WTC11 (cell line): Measurements from ENCODE around the gene LIMA1. TPM values are rescaled to one million over a fixed set of nuclear protein-coding genes. Genes with fewer than 3 reads are reported as not detected.

Source experiments
- ATAC-seq: fragments of 200-7000 bp; cut with Tn5 transposase; 2 replicates; pipeline ENCODE4 v1.10.0; 2021; ENCODE audit warnings: mild to moderate bottlenecking, moderate library complexity
- CTCF ChIA-PET: fragments of 300-600 bp; sonication (Branson Sonifier 250); formaldehyde crosslinking; loops from one replicate; lab custom pipeline; 2021; ENCODE audit warnings: antibody characterized with exemption; lab: Charles Lee
- POLR2A ChIA-PET: fragments of 350-600 bp; sonication (Branson Sonifier 250); formaldehyde crosslinking; loops from one replicate; lab custom pipeline; 2021; ENCODE audit warnings: antibody characterized with exemption; lab: Charles Lee
- DNase-seq: peaks from one replicate; pipeline ENCODE4 v3.0.0; 2021; ENCODE audit warnings: low spot score
- H3K27ac Mint-ChIP-seq: 2 replicates; pipeline ENCODE4 v1.8.0; 2021; ENCODE audit warnings: mixed read lengths
- H3K27me3 Mint-ChIP-seq: 2 replicates; pipeline ENCODE4 v1.8.0; 2021; ENCODE audit warnings: low read depth, mild to moderate bottlenecking, moderate library complexity, mixed read lengths
- H3K36me3 Mint-ChIP-seq: 2 replicates; pipeline ENCODE4 v1.8.0; 2021; ENCODE audit warnings: mixed read lengths
- H3K4me1 Mint-ChIP-seq: 2 replicates; pipeline ENCODE4 v1.8.0; 2022; ENCODE audit warnings: mixed read lengths
- H3K4me3 Mint-ChIP-seq: 2 replicates; pipeline ENCODE4 v1.8.0; 2021; ENCODE audit warnings: mild to moderate bottlenecking, moderate library complexity, mixed read lengths
- H3K9me3 Mint-ChIP-seq: 2 replicates; pipeline ENCODE4 v1.8.0; 2021; ENCODE audit warnings: mixed read lengths
- EMX1 ChIP-seq: fragments of 250-450 bp; sonication (Bioruptor Pico); IDR thresholded peaks from 2 replicates; pipeline ENCODE4 v1.8.0; 2021; ENCODE audit warnings: mild to moderate bottlenecking
- ERG ChIP-seq: fragments of 250-450 bp; sonication (Bioruptor Pico); IDR thresholded peaks from 2 replicates; pipeline ENCODE4 v1.8.0; 2021; ENCODE audit warnings: mild to moderate bottlenecking
- ETV6 ChIP-seq: sonication (generic); formaldehyde crosslinking; IDR thresholded peaks from 2 replicates; pipeline ENCODE4 v1.8.1; 2022; ENCODE audit warnings: mild to moderate bottlenecking, missing genetic modification reagents
- JAZF1 ChIP-seq: fragments of 250-450 bp; sonication (Bioruptor Pico); IDR thresholded peaks from 2 replicates; pipeline ENCODE4 v1.9.0; 2021; ENCODE audit warnings: moderate library complexity, mild to moderate bottlenecking, inconsistent platforms
- NFATC4 ChIP-seq: fragments of 250-450 bp; sonication (Bioruptor Pico); IDR thresholded peaks from 2 replicates; pipeline ENCODE4 v1.9.0; 2021; ENCODE audit warnings: mild to moderate bottlenecking
- NFE2L1 ChIP-seq: sonication (generic); formaldehyde crosslinking; IDR thresholded peaks from 2 replicates; pipeline ENCODE4 v1.8.1; 2023; ENCODE audit warnings: missing genetic modification reagents
- NR1H2 ChIP-seq: sonication (generic); formaldehyde crosslinking; IDR thresholded peaks from 2 replicates; pipeline ENCODE4 v1.9.0; 2021; ENCODE audit warnings: mild to moderate bottlenecking, moderate library complexity, missing genetic modification reagents
- SMAD3 ChIP-seq: sonication (generic); formaldehyde crosslinking; IDR thresholded peaks from 2 replicates; pipeline ENCODE4 v1.8.0; 2022; ENCODE audit warnings: missing genetic modification reagents, mild to moderate bottlenecking, borderline replicate concordance
- SP1 ChIP-seq: sonication (generic); formaldehyde crosslinking; conservative IDR thresholded peaks from 2 replicates; pipeline ENCODE4 v1.8.1; 2022; ENCODE audit warnings: missing genetic modification reagents
- STAT6 ChIP-seq: sonication (generic); formaldehyde crosslinking; conservative IDR thresholded peaks from 2 replicates; pipeline ENCODE4 v1.8.1; 2023; ENCODE audit warnings: mild to moderate bottlenecking, low read depth, missing genetic modification reagents, moderate library complexity
- TEAD1 ChIP-seq: sonication (generic); formaldehyde crosslinking; IDR thresholded peaks from 2 replicates; pipeline ENCODE4 v1.8.0; 2022; ENCODE audit warnings: mild to moderate bottlenecking, missing genetic modification reagents
- TEAD4 ChIP-seq: sonication (generic); formaldehyde crosslinking; IDR thresholded peaks from 2 replicates; pipeline ENCODE4 v1.8.0; 2022; ENCODE audit warnings: mild to moderate bottlenecking, missing genetic modification reagents
- USF2 ChIP-seq: sonication (generic); formaldehyde crosslinking; IDR thresholded peaks from 2 replicates; pipeline ENCODE4 v1.8.1; 2023; ENCODE audit warnings: mild to moderate bottlenecking, missing genetic modification reagents, moderate library complexity
- ZNF396 ChIP-seq: fragments of 250-450 bp; sonication (Bioruptor Pico); IDR thresholded peaks from 2 replicates; pipeline ENCODE4 v1.8.0; 2021; ENCODE audit warnings: mild to moderate bottlenecking, moderate library complexity, borderline replicate concordance
- ZNF671 ChIP-seq: fragments of 250-450 bp; sonication (Bioruptor Pico); IDR thresholded peaks from 2 replicates; pipeline ENCODE4 v1.8.0; 2021; ENCODE audit warnings: mild to moderate bottlenecking
- ZSCAN18 ChIP-seq: fragments of 250-450 bp; sonication (Bioruptor Pico); IDR thresholded peaks from 2 replicates; pipeline ENCODE4 v2.1.2; 2022; ENCODE audit warnings: mild to moderate bottlenecking, moderate library complexity
- total RNA-seq: library from RNA; stranded (reverse); gene quantifications from 3 replicates; pipeline ENCODE4 v1.2.3, GENCODE V29; 2021
- TF ChIP-seq, protein P1 (sequence below): sonication (generic); formaldehyde crosslinking; IDR thresholded peaks from 2 replicates; pipeline ENCODE4 v1.8.1; 2023; ENCODE audit warnings: mild to moderate bottlenecking, missing genetic modification reagents, borderline replicate concordance
- TF ChIP-seq, protein P2 (sequence below): sonication (generic); formaldehyde crosslinking; conservative IDR thresholded peaks from 2 replicates; pipeline ENCODE4 v1.8.1; 2022; ENCODE audit warnings: mild to moderate bottlenecking, missing genetic modification reagents

LIMA1 gene
- total RNA-seq, 1 experiment from 2014 or later: 41.2 TPM

- TF ChIP-seq STAT6 (CRISPR knock-in tag): no peak
- no peak for TF ChIP-seq ZSCAN18 (CRISPR knock-in tag)
- no peak for TF ChIP-seq TEAD1
- no peak for TF ChIP-seq ZNF671 (CRISPR knock-in tag)
- no peak for TF ChIP-seq USF2 (CRISPR knock-in tag)
- no peak for TF ChIP-seq ETV6 (CRISPR knock-in tag)
- TF ChIP-seq, all 79 proteins: peak for 0
Measured at GRCh38 chr12:50207424-50207823, 75.9 kb downstream of the LIMA1 start (continued).

DNA sequence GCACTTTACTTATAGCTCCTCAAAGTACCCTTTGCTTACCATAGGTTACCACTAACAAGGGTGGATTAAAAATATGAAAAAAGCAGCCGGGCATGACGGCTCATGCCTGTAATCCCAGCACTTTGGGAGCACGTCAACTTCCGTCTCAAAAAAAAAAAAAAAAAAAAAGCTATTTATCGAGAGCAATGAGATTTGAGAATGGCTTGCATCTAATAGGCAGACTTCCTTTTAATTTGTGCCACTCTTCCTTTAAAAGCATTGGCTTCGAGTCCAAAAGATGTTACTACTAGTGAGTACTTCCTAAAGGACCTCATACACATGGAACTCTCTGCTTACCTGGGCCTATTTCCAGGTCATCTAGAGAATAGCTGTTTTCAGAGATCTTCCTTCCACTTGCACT is 77.7 kb downstream of the LIMA1 start:
- H3K4me3 Mint-ChIP-seq: no peak overlapping the region
- ChIA-PET POLR2A (interaction anchor here (0.7 kb wide), 1 partner anchor 94 kb away, joined by 8 read pairs; no protein-coding TSS in a partner anchor), CTCF (interaction anchor here (0.6 to 1.0 kb wide), 3 partner anchors 78 to 1209 kb away, joined by 3 to 6 read pairs (median 3); partner anchors contain the start of gene LIMA1)
- H3K27ac Mint-ChIP-seq: peak overlapping the region; percentile 63; the same call in 1 of the 2 replicates
- peaks cover 23% of the 10 kb centered on the region for H3K4me1 Mint-ChIP-seq
- no peaks in the 10 kb centered on the region for H3K27me3 Mint-ChIP-seq
- DNase-seq (no peak), ATAC-seq (no peak)
- H3K36me3 Mint-ChIP-seq: peaks cover 29% of the 10 kb centered on the region
- TF ChIP-seq, protein P1, sequence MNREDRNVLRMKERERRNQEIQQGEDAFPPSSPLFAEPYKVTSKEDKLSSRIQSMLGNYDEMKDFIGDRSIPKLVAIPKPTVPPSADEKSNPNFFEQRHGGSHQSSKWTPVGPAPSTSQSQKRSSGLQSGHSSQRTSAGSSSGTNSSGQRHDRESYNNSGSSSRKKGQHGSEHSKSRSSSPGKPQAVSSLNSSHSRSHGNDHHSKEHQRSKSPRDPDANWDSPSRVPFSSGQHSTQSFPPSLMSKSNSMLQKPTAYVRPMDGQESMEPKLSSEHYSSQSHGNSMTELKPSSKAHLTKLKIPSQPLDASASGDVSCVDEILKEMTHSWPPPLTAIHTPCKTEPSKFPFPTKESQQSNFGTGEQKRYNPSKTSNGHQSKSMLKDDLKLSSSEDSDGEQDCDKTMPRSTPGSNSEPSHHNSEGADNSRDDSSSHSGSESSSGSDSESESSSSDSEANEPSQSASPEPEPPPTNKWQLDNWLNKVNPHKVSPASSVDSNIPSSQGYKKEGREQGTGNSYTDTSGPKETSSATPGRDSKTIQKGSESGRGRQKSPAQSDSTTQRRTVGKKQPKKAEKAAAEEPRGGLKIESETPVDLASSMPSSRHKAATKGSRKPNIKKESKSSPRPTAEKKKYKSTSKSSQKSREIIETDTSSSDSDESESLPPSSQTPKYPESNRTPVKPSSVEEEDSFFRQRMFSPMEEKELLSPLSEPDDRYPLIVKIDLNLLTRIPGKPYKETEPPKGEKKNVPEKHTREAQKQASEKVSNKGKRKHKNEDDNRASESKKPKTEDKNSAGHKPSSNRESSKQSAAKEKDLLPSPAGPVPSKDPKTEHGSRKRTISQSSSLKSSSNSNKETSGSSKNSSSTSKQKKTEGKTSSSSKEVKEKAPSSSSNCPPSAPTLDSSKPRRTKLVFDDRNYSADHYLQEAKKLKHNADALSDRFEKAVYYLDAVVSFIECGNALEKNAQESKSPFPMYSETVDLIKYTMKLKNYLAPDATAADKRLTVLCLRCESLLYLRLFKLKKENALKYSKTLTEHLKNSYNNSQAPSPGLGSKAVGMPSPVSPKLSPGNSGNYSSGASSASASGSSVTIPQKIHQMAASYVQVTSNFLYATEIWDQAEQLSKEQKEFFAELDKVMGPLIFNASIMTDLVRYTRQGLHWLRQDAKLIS (CRISPR knock-in tag): no peak
- no peak for TF ChIP-seq SMAD3
- TF ChIP-seq, protein P2, sequence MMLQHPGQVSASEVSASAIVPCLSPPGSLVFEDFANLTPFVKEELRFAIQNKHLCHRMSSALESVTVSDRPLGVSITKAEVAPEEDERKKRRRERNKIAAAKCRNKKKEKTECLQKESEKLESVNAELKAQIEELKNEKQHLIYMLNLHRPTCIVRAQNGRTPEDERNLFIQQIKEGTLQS (CRISPR knock-in tag): no peak
- TF ChIP-seq ERG: no peak
- TF ChIP-seq SP1 (CRISPR knock-in tag): no peak
- TF ChIP-seq EMX1 (CRISPR knock-in tag): no peak
- no peak for TF ChIP-seq NFE2L1 (CRISPR knock-in tag)
- no peak for TF ChIP-seq JAZF1 (CRISPR knock-in tag)
- TF ChIP-seq TEAD4 (CRISPR knock-in tag): no peak
- TF ChIP-seq NR1H2 (CRISPR knock-in tag): no peak
- TF ChIP-seq NFATC4 (CRISPR knock-in tag): no peak
- no peak for TF ChIP-seq ZNF396 (CRISPR knock-in tag)
- TF ChIP-seq, all 79 proteins: peak for 0
- H3K9me3 Mint-ChIP-seq: no peaks in the 10 kb centered on the region
